ENCODE data around the gene GPC6. TPM values are rescaled to one million over a fixed set of nuclear protein-coding genes. Genes with fewer than 3 reads are reported as not detected.

GPC6 gene
- total and polyA plus RNA-seq, 9 of the 15 experiments (the other 6 are each of a cell fraction or from before 2014, with no cell fraction given), result under 0.01 to 0.20 (median 0.01) TPM; not detected in 4

DNA sequence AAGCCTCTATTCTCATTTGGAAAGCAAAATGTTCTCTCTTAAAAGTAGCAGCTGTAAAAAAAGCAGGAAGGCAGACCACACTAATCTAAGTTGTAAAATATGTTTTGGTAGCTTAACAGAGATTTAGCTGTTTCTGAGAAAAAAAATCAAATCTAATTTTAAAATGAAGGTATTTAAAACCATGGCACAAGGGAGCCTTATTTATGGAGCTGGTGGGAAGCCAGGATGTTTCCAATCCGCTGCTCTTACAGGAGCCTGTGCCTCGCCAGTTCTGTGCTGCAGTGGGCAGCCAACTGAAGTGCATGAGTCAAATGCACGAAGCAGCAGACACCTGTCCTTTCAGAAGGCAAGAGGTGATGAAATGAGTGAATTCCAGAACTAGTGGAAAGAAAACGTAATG lies 28.2 kb downstream of the GPC6 start:
- Histone ChIP-seq H3K9ac (ENCODE audit: insufficient read depth in 1 of 2, low read depth in 2 of 2, low read length in 2 of 2) (no peak overlapping the region), H3K27me3 (ENCODE audit: control insufficient read depth in 2 of 2, insufficient read depth in 2 of 2, low read length in 2 of 2) (no peaks in the 10 kb centered on the region), H3K4me3 (no peak overlapping the region), H3K9me3 (replicated peaks; ENCODE audit: control insufficient read depth, insufficient read depth, low read depth, low read length) (no peaks in the 10 kb centered on the region), H4K20me1 (replicated peaks; ENCODE audit: control insufficient read depth, insufficient read depth, low read length) (no peaks in the 10 kb centered on the region), H3K4me1 (replicated peaks in 1 of 2; ENCODE audit: control insufficient read depth in 2 of 2, insufficient read depth in 2 of 2, low read length in 2 of 2) (no peaks in the 10 kb centered on the region), H3K27ac (ENCODE audit: extremely low read depth, low read depth, low read length) (no peak overlapping the region), H3K4me2 (ENCODE audit: insufficient read depth, low read length) (no peak overlapping the region), H3K36me3 (ENCODE audit: control insufficient read depth, insufficient read depth, low read length) (no peaks in the 10 kb centered on the region), H3K79me2 (ENCODE audit: control insufficient read depth, insufficient read depth, low read length) (no peaks in the 10 kb centered on the region), H3K9me1 (ENCODE audit: control insufficient read depth, insufficient read depth, low read length) (no peaks in the 10 kb centered on the region), H2AFZ (ENCODE audit: low read depth, low read length) (no peak overlapping the region)
- POLR2A ChIA-PET, result interaction anchor here (0.6 to 5.4 kb wide), 7 partner anchors 10 to 25 kb away, joined by 3 to 28 read pairs (median 3); no protein-coding TSS in a partner anchor
- CTCF ChIA-PET (ENCODE audit: low intra/inter-chr PET ratio), result no interaction called here
- no peak for ATAC-seq
- in situ Hi-C loops (cut with MboI), result no loop called here
- BruUV-seq (replicated peaks), result no TSS peak
- under 1% methylated on average over 4 of the region's 4 CpGs for WGBS (ENCODE audit: insufficient coverage, low coverage, missing lambda C conversion rate)
- FAIRE-seq, result no peak
- intact Hi-C loops (cut with micrococcal nuclease), result no loop called here
- no peak for DNase-seq (ENCODE audit: extremely low read depth in 1 of 4, low spot score in 3 of 4)
- TF ChIP-seq PURB (CRISPR knock-in tag; IDR thresholded peaks at IDR 0.05; ENCODE audit: low read depth) (no peak), ZBTB7A (IDR thresholded peaks at IDR 0.05; ENCODE audit: borderline replicate concordance, control insufficient read depth, low read depth, low read length) (no peak), ZNF79 (CRISPR knock-in tag; IDR thresholded peaks at IDR 0.05; ENCODE audit: low read depth) (no peak), ZNF436 (CRISPR knock-in tag; IDR thresholded peaks at IDR 0.05) (no peak), DACH1 (IDR thresholded peaks at IDR 0.05; ENCODE audit: partially characterized antibody) (no peak), POLR2AphosphoS5 (IDR thresholded peaks at IDR 0.05; ENCODE audit: control insufficient read depth, insufficient read depth, low read depth, low read length) (no peak), ZC3H8 (IDR thresholded peaks at IDR 0.05) (no peak), SMAD4 (CRISPR knock-in tag; conservative IDR thresholded peaks at IDR 0.05) (no peak), JUNB (CRISPR knock-in tag; conservative IDR thresholded peaks at IDR 0.05) (no peak), YBX1 (IDR thresholded peaks at IDR 0.05) (no peak), GTF3C2 (IDR thresholded peaks at IDR 0.05; ENCODE audit: borderline replicate concordance, extremely low read depth, insufficient read length) (no peak), ETS2 (tag; IDR thresholded peaks at IDR 0.05; ENCODE audit: borderline replicate concordance, poor library complexity, severe bottlenecking) (no peak), ZBTB49 (CRISPR knock-in tag; IDR thresholded peaks at IDR 0.05; ENCODE audit: borderline replicate concordance) (no peak), ARID3A (IDR thresholded peaks at IDR 0.05; ENCODE audit: borderline replicate concordance, low read depth, low read length) (no peak), ZNF217 (CRISPR knock-in tag; IDR thresholded peaks at IDR 0.05) (no peak), TCF15 (CRISPR knock-in tag; IDR thresholded peaks at IDR 0.05) (no peak)
